Stimulated activated CD4-positive, alpha-beta T cell treated with anti-CD3 and anti-CD28 coated beads, Interleukin-4, amount 100 ng/mL, for 48 hours (primary cell): ENCODE results near the gene MACROD1.
A peak's percentile ranks its signal among the peaks of the same experiment; 100 is the strongest.

Experiments
- DNase-seq, 2 donors: peaks; one replicate each; pipeline ENCODE4 v3.0.0-alpha.2; 2020; ENCODE audit warnings: low read depth in 2 of 2

MACROD1 gene

DNA sequence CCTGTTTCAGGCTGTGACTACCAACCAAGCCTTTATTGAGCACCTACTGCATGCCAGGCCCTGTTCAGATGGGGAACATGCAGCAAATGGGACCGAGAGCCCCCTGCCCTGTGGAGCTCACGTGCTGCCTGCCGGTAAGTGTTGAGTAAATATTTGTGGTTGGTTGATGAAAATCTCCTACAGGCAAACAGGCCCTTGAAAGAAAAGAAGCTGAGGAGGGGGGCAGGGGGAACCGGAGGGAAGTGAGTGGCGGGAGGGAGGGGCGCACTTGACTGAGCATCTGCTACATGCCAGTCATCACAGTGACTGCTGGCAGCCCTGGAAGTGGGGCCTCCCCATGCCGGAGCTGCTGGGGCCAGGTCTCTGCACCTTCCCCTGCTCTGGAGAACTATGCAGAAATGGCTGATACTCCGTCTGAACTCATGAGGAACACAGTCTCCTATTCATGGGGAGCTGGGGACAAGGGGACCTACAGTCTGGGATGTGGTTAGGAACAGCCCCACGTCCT is 34.2 kb downstream of the MACROD1 start:
- no peak for DNase-seq

DNA sequence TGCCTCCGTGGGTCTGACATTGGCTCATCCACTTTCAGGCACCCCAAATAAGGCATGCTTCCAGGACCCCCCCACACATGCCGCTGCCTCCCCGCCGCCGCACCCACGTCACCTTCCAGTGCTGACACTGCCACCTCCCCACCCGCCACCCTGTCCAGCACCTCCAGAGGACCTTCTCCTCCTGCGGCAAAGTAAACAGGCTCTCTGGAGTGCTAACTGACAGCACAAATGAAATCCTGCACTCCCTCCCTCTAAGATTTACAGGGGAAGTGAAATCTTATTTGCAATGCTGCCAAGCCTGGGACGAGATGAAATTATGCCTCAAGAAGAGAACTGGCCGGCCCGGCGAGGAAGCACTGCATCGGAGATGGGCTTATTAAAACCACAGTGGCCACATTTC is 35.3 kb downstream of the MACROD1 start:
- no peak for DNase-seq

GRCh38 chr11:64129403-64129802 is 36.5 kb downstream of the MACROD1 start:
- no peak for DNase-seq

- no peak for DNase-seq
These were observed 37.5 kb downstream of the MACROD1 start for GRCh38 chr11:64128255-64129006.

- DNase-seq: no peak
These were observed 38.4 kb downstream of the MACROD1 start for GRCh38 chr11:64127267-64128072.

- DNase-seq: no peak
These were observed 39.1 kb downstream of the MACROD1 start for GRCh38 chr11:64126796-64127195.

GRCh38 chr11:64126371-64126770 is 39.5 kb downstream of the MACROD1 start:
- no peak for DNase-seq

- no peak for DNase-seq
These were observed 40.2 kb downstream of the MACROD1 start for GRCh38 chr11:64125676-64126075.

DNA sequence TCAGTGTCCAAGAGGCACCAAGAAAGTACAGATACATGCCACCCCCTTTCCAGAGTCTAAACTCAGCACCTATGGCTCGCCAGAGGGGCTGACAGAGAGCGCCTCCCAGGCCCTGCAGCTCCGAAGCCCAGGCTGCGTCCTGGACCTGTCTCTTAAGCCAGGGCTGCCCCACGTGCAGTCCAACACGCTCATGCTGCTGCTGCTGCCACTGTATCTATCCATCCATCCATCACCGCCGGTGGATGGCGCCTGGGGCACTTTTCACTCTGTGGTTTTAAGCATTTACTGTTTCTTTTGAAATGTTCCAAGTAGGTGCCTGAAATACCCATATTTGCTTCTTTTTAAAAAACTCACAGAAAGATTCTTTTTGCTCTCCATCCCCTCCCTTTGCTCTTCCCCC is 41.8 kb downstream of the MACROD1 start:
- DNase-seq: no peak

DNA sequence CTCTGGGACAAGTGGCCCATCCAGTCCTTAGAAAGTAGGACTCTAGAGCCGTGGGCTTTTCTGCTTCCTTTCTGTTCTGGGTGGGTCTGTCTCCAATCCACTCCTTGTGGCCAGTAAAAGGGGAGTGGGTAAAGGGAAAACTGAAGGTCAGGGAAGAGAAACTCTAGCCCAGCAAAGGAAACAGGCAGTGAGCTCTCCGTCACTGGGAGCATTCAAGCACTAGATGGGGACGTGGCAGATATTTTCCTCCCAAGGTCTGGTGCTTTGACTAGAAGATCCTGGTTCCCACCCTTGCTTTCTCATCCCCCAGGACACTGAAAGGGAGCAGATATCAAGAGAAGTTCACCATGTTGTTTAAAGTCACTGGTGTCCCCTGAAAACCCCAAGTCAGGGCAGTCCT is 42.2 kb downstream of the MACROD1 start:
- no peak for DNase-seq

DNA sequence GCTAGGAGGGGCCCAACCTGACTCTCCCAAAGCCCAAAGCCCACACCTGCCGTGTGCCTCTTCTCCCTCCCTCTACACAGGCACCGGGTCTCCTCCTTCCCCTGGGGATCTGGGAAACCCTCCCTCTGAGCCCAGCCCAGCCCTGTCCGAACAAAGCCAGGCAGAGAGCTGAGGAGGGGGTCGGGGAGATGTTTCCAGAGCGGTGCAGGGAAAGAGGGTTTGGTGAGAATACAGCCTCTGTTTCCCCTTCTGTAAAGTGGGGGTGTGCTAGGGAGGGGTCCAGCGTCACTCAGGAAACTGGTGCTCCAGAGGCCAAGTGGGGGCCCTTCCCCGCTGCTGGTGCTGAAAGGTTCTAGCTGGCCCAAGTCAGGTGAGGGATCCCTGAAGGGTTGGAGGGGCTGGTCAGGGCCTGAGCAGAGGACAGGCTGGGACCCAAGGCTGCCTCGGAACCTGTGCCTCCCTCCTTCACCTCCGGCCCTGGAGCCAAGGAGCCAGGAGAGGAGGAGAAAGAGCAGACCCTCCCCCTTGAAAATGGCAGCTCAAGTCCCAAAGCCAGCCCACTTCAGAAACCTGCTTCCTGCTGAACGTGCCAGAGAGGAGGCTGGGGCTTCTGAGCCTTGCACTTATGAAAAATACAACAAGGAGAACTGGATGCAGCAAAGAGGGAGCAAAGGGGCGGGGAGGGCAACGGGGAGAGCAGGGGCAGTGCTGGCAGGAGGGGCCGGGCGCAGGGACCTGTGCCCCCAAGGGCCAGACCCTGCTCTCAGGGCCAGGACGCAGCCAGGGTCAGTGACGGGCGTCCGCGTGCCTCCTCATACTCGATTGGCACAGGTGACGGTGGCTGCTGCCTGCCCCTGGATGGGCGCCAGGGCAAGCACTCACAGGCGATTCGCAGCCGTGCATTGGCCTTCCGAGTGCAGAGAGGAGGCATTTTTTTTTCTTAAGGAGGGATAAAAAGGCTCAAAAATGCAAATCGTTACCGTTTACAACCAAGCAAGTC is 43.2 kb downstream of the MACROD1 start:
- DNase-seq: no peak

- peak in 1 of 2 donors; percentile 2 for DNase-seq
These were observed 44.1 kb downstream of the MACROD1 start for GRCh38 chr11:64121663-64122410.

- DNase-seq: no peak
These were observed 44.9 kb downstream of the MACROD1 start for GRCh38 chr11:64120951-64121569.

- no peak for DNase-seq
These were observed 46.2 kb downstream of the MACROD1 start for GRCh38 chr11:64119700-64120099.

GRCh38 chr11:64118876-64119665 is 46.8 kb downstream of the MACROD1 start:
- DNase-seq: no peak

- DNase-seq: no peak
These were observed 48.0 kb downstream of the MACROD1 start for GRCh38 chr11:64117763-64118459.

DNA sequence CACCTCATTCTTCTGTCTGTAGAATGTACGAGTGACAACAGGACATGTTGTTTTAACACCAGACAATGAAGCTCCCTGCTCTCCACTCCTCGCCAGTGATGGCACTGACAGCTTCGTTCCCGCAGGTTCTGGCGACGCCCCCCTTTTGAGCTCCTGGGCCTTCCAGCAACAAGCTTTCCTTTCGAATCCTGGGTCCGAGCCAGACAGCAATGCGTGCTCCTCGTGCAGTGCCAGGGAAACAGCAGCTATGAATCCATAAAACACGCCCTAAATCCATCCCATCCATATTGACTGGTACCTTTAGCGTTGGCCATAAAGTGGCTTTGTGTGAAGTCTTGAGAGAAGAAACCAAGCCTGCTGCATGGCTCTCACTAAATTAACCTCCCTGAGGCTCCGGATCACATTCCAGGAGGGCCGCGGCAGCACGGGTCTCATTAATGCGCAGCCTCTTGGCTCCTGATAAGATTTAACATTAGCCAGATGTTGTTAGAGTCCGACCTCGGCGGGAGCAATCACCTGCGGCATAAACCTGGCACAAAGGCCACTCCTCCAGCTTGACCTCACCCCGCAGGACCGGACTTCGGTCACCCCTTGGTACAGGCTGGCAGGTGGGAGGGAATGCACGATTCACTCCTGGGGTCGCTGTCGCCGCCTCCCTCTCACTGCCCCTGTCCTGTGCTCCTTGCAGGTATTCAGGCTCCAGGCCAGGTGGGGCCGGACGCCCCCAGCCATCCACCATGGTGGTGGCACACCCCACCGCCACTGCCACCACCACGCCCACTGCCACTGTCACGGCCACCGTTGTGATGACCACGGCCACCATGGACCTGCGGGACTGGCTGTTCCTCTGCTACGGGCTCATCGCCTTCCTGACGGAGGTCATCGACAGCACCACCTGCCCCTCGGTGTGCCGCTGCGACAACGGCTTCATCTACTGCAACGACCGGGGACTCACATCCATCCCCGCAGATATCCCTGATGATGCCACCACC is 50.1 kb downstream of the MACROD1 start:
- no peak for DNase-seq

GRCh38 chr11:64114231-64114630 is 51.7 kb downstream of the MACROD1 start:
- no peak for DNase-seq
